NCI-H460 (cell line): ENCODE measurements around the gene SMOC2. TPM values are rescaled to one million over a fixed set of nuclear protein-coding genes. Genes with fewer than 3 reads are reported as not detected.

Source experiments
- DNase-seq: peaks from one replicate; pipeline ENCODE4 v3.0.0-alpha.2; 2016; ENCODE audit warnings: low read depth; ENCODE audit errors: extremely low read depth
- total RNA-seq: library from RNA; depleted of rRNA; stranded (reverse); fragments of >200 nt; shearing (Covaris generic); gene quantifications from 2 replicates; pipeline ENCODE4 v1.2.3, GENCODE V29; 2014

SMOC2 gene
- total RNA-seq, 1 experiment from 2014 or later = not detected

- DNase-seq = no peak
Observed at GRCh38 chr6:168475188-168476013, 34.4 kb downstream of the SMOC2 start.

GRCh38 chr6:168479421-168479820 is 38.4 kb downstream of the SMOC2 start:
- no peak for DNase-seq

- no peak for DNase-seq
Observed at GRCh38 chr6:168480481-168480880, 39.5 kb downstream of the SMOC2 start.

- DNase-seq = no peak
Observed at GRCh38 chr6:168485818-168486217, 44.8 kb downstream of the SMOC2 start.

- no peak for DNase-seq
Observed at GRCh38 chr6:168490757-168491156, 49.8 kb downstream of the SMOC2 start.

GRCh38 chr6:168493976-168494375 is 53.0 kb downstream of the SMOC2 start:
- no peak for DNase-seq

GRCh38 chr6:168494726-168495125 is 53.7 kb downstream of the SMOC2 start:
- DNase-seq = no peak

- DNase-seq = no peak
Observed at GRCh38 chr6:168495133-168495532, 54.1 kb downstream of the SMOC2 start.

GRCh38 chr6:168495636-168496035 is 54.7 kb downstream of the SMOC2 start:
- DNase-seq = no peak

GRCh38 chr6:168496139-168496996 is 55.4 kb downstream of the SMOC2 start:
- DNase-seq = no peak

- no peak for DNase-seq
Observed at GRCh38 chr6:168496997-168497331, 56.0 kb downstream of the SMOC2 start.

GRCh38 chr6:168497381-168497780 is 56.4 kb downstream of the SMOC2 start:
- no peak for DNase-seq

- no peak for DNase-seq
Observed at GRCh38 chr6:168498161-168498843, 57.3 kb downstream of the SMOC2 start.

- no peak for DNase-seq
Observed at GRCh38 chr6:168499045-168499650, 58.2 kb downstream of the SMOC2 start.

- DNase-seq = no peak
Observed at GRCh38 chr6:168500519-168500918, 59.5 kb downstream of the SMOC2 start.

- DNase-seq = no peak
Observed at GRCh38 chr6:168501561-168501960, 60.6 kb downstream of the SMOC2 start.

GRCh38 chr6:168504366-168504765 is 63.4 kb downstream of the SMOC2 start:
- DNase-seq = no peak

- DNase-seq = no peak
Observed at GRCh38 chr6:168506460-168506859, 65.5 kb downstream of the SMOC2 start.

- no peak for DNase-seq
Observed at GRCh38 chr6:168507297-168507696, 66.3 kb downstream of the SMOC2 start.

- DNase-seq = no peak
Observed at GRCh38 chr6:168507730-168508129, 66.7 kb downstream of the SMOC2 start.

GRCh38 chr6:168508903-168509302 is 67.9 kb downstream of the SMOC2 start:
- DNase-seq = no peak
